Measurements from ENCODE around the gene AKAP13. TPM values are rescaled to one million over a fixed set of nuclear protein-coding genes. Genes with fewer than 3 reads are reported as not detected.

AKAP13 gene
- total RNA-seq, 1 experiment from 2014 or later: 49.6 TPM

GRCh38 chr15:85398822-85399221 is 18.4 kb downstream of the AKAP13 start:
- no peak for TF ChIP-seq CTCF (IDR thresholded peaks at IDR 0.05; ENCODE audit: insufficient read depth in 1 of 2, low read depth in 1 of 2, low read length in 1 of 2, severe bottlenecking in 1 of 2, unreplicated experiment in 1 of 2)
- Histone ChIP-seq H3K36me3 (ENCODE audit: control insufficient read depth, insufficient read depth, low read length) (no peaks in the 10 kb centered on the region), H3K4me3 (ENCODE audit: low read depth, low read length) (no peak overlapping the region), H3K9me3 (0 out of 2 replicates have a peak, but pooled peaks cover 2% of the 10 kb centered on the region), H3K27me3 (replicated peaks; ENCODE audit: control insufficient read depth, insufficient read depth, low read length) (no peaks in the 10 kb centered on the region), H3K4me1 (peaks cover 15% of the 10 kb centered on the region)
- no peak for DNase-seq
- no peaks in the 10 kb centered on the region for H3K27me3 Mint-ChIP-seq (ENCODE audit: insufficient read depth, unreplicated experiment)
- intact Hi-C loops (cut with micrococcal nuclease; ENCODE audit: unreplicated experiment): no loop called here
- ChIA-PET CTCF (no interaction called here), POLR2A (no interaction called here)
- no TSS peak for BruUV-seq (replicated peaks)
- no peaks in the 10 kb centered on the region for H3K9me3 Mint-ChIP-seq (ENCODE audit: unreplicated experiment)
- H3K4me3 Mint-ChIP-seq (ENCODE audit: unreplicated experiment): no peak overlapping the region
- H3K27ac Mint-ChIP-seq (ENCODE audit: unreplicated experiment): no peak overlapping the region
- H3K36me3 Mint-ChIP-seq (ENCODE audit: insufficient read depth, unreplicated experiment): no peaks in the 10 kb centered on the region
- H3K4me1 Mint-ChIP-seq (ENCODE audit: low read depth, unreplicated experiment): peaks cover 19% of the 10 kb centered on the region

GRCh38 chr15:85399627-85400026 is 19.2 kb downstream of the AKAP13 start:
- intact Hi-C loops (cut with micrococcal nuclease; ENCODE audit: unreplicated experiment): no loop called here
- TF ChIP-seq CTCF (IDR thresholded peaks at IDR 0.05; ENCODE audit: insufficient read depth in 1 of 2, low read depth in 1 of 2, low read length in 1 of 2, severe bottlenecking in 1 of 2, unreplicated experiment in 1 of 2): no peak
- H3K4me3 ChIP-seq (ENCODE audit: low read depth, low read length): no peak overlapping the region
- no peak overlapping the region for H3K4me3 Mint-ChIP-seq (ENCODE audit: unreplicated experiment)
- BruUV-seq (replicated peaks): no TSS peak
- H3K36me3 Mint-ChIP-seq (ENCODE audit: insufficient read depth, unreplicated experiment): no peaks in the 10 kb centered on the region
- no peaks in the 10 kb centered on the region for H3K27me3 ChIP-seq (replicated peaks; ENCODE audit: control insufficient read depth, insufficient read depth, low read length)
- ChIA-PET POLR2A (no interaction called here), CTCF (no interaction called here)
- H3K36me3 ChIP-seq (ENCODE audit: control insufficient read depth, insufficient read depth, low read length): no peaks in the 10 kb centered on the region
- peaks cover 15% of the 10 kb centered on the region for H3K4me1 ChIP-seq
- H3K9me3 ChIP-seq: 0 out of 2 replicates have a peak, but pooled peaks cover 2% of the 10 kb centered on the region
- no peak for DNase-seq
- H3K4me1 Mint-ChIP-seq (ENCODE audit: low read depth, unreplicated experiment): peaks cover 19% of the 10 kb centered on the region
- H3K27me3 Mint-ChIP-seq (ENCODE audit: insufficient read depth, unreplicated experiment): no peaks in the 10 kb centered on the region
- H3K9me3 Mint-ChIP-seq (ENCODE audit: unreplicated experiment): no peaks in the 10 kb centered on the region
- no peak overlapping the region for H3K27ac Mint-ChIP-seq (ENCODE audit: unreplicated experiment)

GRCh38 chr15:85400606-85401005 is 20.2 kb downstream of the AKAP13 start:
- Mint-ChIP-seq H3K27me3 (ENCODE audit: insufficient read depth, unreplicated experiment) (no peaks in the 10 kb centered on the region), H3K4me3 (ENCODE audit: unreplicated experiment) (no peak overlapping the region), H3K9me3 (ENCODE audit: unreplicated experiment) (no peaks in the 10 kb centered on the region), H3K4me1 (ENCODE audit: low read depth, unreplicated experiment) (peaks cover 21% of the 10 kb centered on the region), H3K36me3 (ENCODE audit: insufficient read depth, unreplicated experiment) (no peaks in the 10 kb centered on the region), H3K27ac (ENCODE audit: unreplicated experiment) (no peak overlapping the region)
- Histone ChIP-seq H3K27me3 (replicated peaks; ENCODE audit: control insufficient read depth, insufficient read depth, low read length) (no peaks in the 10 kb centered on the region), H3K36me3 (ENCODE audit: control insufficient read depth, insufficient read depth, low read length) (no peaks in the 10 kb centered on the region), H3K9me3 (no peaks in the 10 kb centered on the region), H3K4me3 (ENCODE audit: low read depth, low read length) (no peak overlapping the region), H3K4me1 (peaks cover 13% of the 10 kb centered on the region)
- no peak for TF ChIP-seq CTCF (IDR thresholded peaks at IDR 0.05; ENCODE audit: insufficient read depth in 1 of 2, low read depth in 1 of 2, low read length in 1 of 2, severe bottlenecking in 1 of 2, unreplicated experiment in 1 of 2)
- CTCF ChIA-PET: no interaction called here
- intact Hi-C loops (cut with micrococcal nuclease; ENCODE audit: unreplicated experiment): no loop called here
- BruUV-seq (replicated peaks): no TSS peak
- POLR2A ChIA-PET: no interaction called here
- DNase-seq: no peak
